ENCODE results near the gene YWHAG. TPM values are rescaled to one million over a fixed set of nuclear protein-coding genes. Genes with fewer than 3 reads are reported as not detected.

YWHAG gene
- total and polyA plus RNA-seq, 9 of the 15 experiments (the other 6 are each of a cell fraction or from before 2014, with no cell fraction given) = 30.4 to 246 (median 94.5) TPM

- TF ChIP-seq MLX (CRISPR knock-in tag; conservative IDR thresholded peaks at IDR 0.05) (no peak), NFIX (CRISPR knock-in tag; IDR thresholded peaks at IDR 0.05; ENCODE audit: low read depth) (no peak), POLR2H (tag; IDR thresholded peaks at IDR 0.05; ENCODE audit: low read depth) (no peak; the same call in 1 of the 2 replicates), ZKSCAN8 (CRISPR knock-in tag; IDR thresholded peaks at IDR 0.05) (no peak), ZNF639 (CRISPR knock-in tag; conservative IDR thresholded peaks at IDR 0.05 in 1 of 2, IDR thresholded peaks at IDR 0.05 in 1 of 2) (no peak), ARID1B (IDR thresholded peaks at IDR 0.05) (peak; percentile 62), CHD4 (IDR thresholded peaks at IDR 0.05; ENCODE audit: insufficient read depth, insufficient replicate concordance, low read depth, low read length, poor library complexity, severe bottlenecking) (peak; percentile 18), RBFOX2 (IDR thresholded peaks at IDR 0.05; ENCODE audit: low read depth, low read length) (peak; percentile 87), ZNF263 (CRISPR knock-in tag; IDR thresholded peaks at IDR 0.05; ENCODE audit: borderline replicate concordance) (no peak), HDAC3 (IDR thresholded peaks at IDR 0.05; ENCODE audit: borderline replicate concordance, partially characterized antibody) (no peak), ZBTB40 (IDR thresholded peaks at IDR 0.05) (0 out of 2 replicates have a peak, but pooled peaks have one; percentile 14), ZBTB40 (CRISPR knock-in tag; IDR thresholded peaks at IDR 0.05) (no peak), HLTF (IDR thresholded peaks at IDR 0.05) (no peak), POLR2AphosphoS5 (IDR thresholded peaks at IDR 0.05; ENCODE audit: control insufficient read depth, insufficient read depth, low read depth, low read length) (peak; percentile 56), FOXJ3 (CRISPR knock-in tag; IDR thresholded peaks at IDR 0.05) (no peak), PURB (CRISPR knock-in tag; IDR thresholded peaks at IDR 0.05; ENCODE audit: low read depth) (no peak)
Observed at GRCh38 chr7:76317782-76318487, 40.9 kb downstream of the YWHAG start (continued).
